ENCODE data around the gene TRPC6. TPM values are rescaled to one million over a fixed set of nuclear protein-coding genes. Genes with fewer than 3 reads are reported as not detected.

Gene TRPC6
- not detected in 2 replicates for total RNA-seq

GRCh38 chr11:101583251-101584128 lies at the start of gene TRPC6:
TRPC6 (minus strand) TSS chr11:101584007; CDS start chr11:101583503, 504 bp downstream.
- intact Hi-C loops (cut with micrococcal nuclease) = no loop called here

GRCh38 chr11:101620026-101620425 lies 36.2 kb upstream of the TRPC6 start:
- intact Hi-C loops (cut with micrococcal nuclease) = no loop called here

GRCh38 chr11:101618709-101619108 lies 34.9 kb upstream of the TRPC6 start:
- intact Hi-C loops (cut with micrococcal nuclease) = no loop called here

- intact Hi-C loops (cut with micrococcal nuclease) = no loop called here
Measured at GRCh38 chr11:101617735-101618332, 34.0 kb upstream of the TRPC6 start.

GRCh38 chr11:101612481-101612880 lies 28.7 kb upstream of the TRPC6 start:
- intact Hi-C loops (cut with micrococcal nuclease) = no loop called here

- intact Hi-C loops (cut with micrococcal nuclease) = no loop called here
Measured at GRCh38 chr11:101600924-101601323, 17.1 kb upstream of the TRPC6 start.

- intact Hi-C loops (cut with micrococcal nuclease) = no loop called here
Measured at GRCh38 chr11:101586965-101587364, 3.2 kb upstream of the TRPC6 start.

GRCh38 chr11:101584655-101585054 lies 848 bp upstream of the TRPC6 start:
- intact Hi-C loops (cut with micrococcal nuclease) = no loop called here

GRCh38 chr11:101584129-101584515 lies 315 bp upstream of the TRPC6 start:
- intact Hi-C loops (cut with micrococcal nuclease) = no loop called here

GRCh38 chr11:101582989-101583250 lies 887 bp downstream of the TRPC6 start:
- intact Hi-C loops (cut with micrococcal nuclease) = no loop called here

- intact Hi-C loops (cut with micrococcal nuclease) = no loop called here
Measured at GRCh38 chr11:101582236-101582988, 1.4 kb downstream of the TRPC6 start.

GRCh38 chr11:101577461-101577860 lies 6.3 kb downstream of the TRPC6 start:
- intact Hi-C loops (cut with micrococcal nuclease) = no loop called here

GRCh38 chr11:101576456-101576855 lies 7.4 kb downstream of the TRPC6 start:
- intact Hi-C loops (cut with micrococcal nuclease) = no loop called here

- intact Hi-C loops (cut with micrococcal nuclease) = no loop called here
Measured at GRCh38 chr11:101574886-101575285, 8.9 kb downstream of the TRPC6 start.

GRCh38 chr11:101567071-101567470 lies 16.7 kb downstream of the TRPC6 start:
- intact Hi-C loops (cut with micrococcal nuclease) = no loop called here

- intact Hi-C loops (cut with micrococcal nuclease) = no loop called here
Measured at GRCh38 chr11:101566626-101567025, 17.2 kb downstream of the TRPC6 start.

GRCh38 chr11:101563166-101563565 lies 20.6 kb downstream of the TRPC6 start:
- intact Hi-C loops (cut with micrococcal nuclease) = no loop called here

- intact Hi-C loops (cut with micrococcal nuclease) = no loop called here
Measured at GRCh38 chr11:101555366-101555765, 28.4 kb downstream of the TRPC6 start.

GRCh38 chr11:101553891-101554292 lies 29.9 kb downstream of the TRPC6 start:
- intact Hi-C loops (cut with micrococcal nuclease) = no loop called here

- intact Hi-C loops (cut with micrococcal nuclease) = no loop called here
Measured at GRCh38 chr11:101552888-101553287, 30.9 kb downstream of the TRPC6 start.

- intact Hi-C loops (cut with micrococcal nuclease) = no loop called here
Measured at GRCh38 chr11:101528541-101528940, 55.3 kb downstream of the TRPC6 start.

- intact Hi-C loops (cut with micrococcal nuclease) = no loop called here
Measured at GRCh38 chr11:101523634-101524260, 60.1 kb downstream of the TRPC6 start.

All from T-helper 1 cell treated with Interleukin-12 subunit alpha and Interleukin-12 subunit beta and Interleukin-4 antibody, amounts not matched to agents 30 ng/mL and 1 ng/mL, for 36 hours (primary cell).